KOPT-K1 (cell line): ENCODE results near the gene UCP2.

Source experiments
- H3K27ac ChIP-seq: fragments of 200-600 bp; sonication (generic); 2 replicates; pipeline ENCODE4 v1.5.1; 2016; ENCODE audit warnings: antibody characterized with exemption, mild to moderate bottlenecking, low read depth, low read length; ENCODE audit not compliant: poor library complexity, severe bottlenecking
- H3K36me3 ChIP-seq: fragments of 200-600 bp; sonication (generic); 2 replicates; pipeline ENCODE4 v1.5.1; 2017; ENCODE audit warnings: antibody characterized with exemption, mild to moderate bottlenecking, low read length, moderate library complexity; ENCODE audit not compliant: insufficient read depth
- H3K9me3 ChIP-seq: fragments of 200-600 bp; sonication (generic); 2 replicates; pipeline ENCODE4 v1.5.1; 2017; ENCODE audit warnings: antibody characterized with exemption, low read length, mild to moderate bottlenecking; ENCODE audit not compliant: insufficient read depth, poor library complexity, severe bottlenecking

The UCP2 gene

DNA sequence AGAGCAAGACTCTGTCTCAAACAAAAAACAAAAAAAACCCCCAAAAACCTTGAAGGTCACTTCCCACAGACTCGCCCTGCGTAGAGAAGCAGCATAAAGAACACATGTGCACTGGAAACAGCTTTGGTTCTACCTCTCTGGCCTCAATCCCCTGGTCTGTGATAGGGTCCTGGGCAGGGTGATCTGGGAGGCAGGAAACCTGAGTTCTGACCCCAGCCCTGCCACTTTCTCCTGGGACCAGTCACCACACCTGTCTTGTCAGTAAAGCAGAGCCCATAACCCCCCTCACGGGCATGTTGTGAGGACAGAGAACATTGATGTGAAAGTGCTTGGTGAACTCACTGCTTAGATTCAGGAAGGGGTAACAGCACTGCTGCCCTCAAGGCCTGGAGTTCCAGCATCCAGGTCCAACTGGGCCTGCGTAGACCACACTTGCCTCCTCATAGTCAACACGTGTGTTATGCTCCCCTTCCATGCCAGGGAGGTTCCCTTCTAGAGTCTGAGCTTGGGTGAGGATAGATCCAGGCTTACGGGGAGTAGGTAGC is 11.4 kb downstream of the UCP2 start:
- Histone ChIP-seq H3K9me3 (no peaks in the 10 kb centered on the region), H3K36me3 (peaks cover 38% of the 10 kb centered on the region), H3K27ac (peak overlapping the region; percentile 5)

DNA sequence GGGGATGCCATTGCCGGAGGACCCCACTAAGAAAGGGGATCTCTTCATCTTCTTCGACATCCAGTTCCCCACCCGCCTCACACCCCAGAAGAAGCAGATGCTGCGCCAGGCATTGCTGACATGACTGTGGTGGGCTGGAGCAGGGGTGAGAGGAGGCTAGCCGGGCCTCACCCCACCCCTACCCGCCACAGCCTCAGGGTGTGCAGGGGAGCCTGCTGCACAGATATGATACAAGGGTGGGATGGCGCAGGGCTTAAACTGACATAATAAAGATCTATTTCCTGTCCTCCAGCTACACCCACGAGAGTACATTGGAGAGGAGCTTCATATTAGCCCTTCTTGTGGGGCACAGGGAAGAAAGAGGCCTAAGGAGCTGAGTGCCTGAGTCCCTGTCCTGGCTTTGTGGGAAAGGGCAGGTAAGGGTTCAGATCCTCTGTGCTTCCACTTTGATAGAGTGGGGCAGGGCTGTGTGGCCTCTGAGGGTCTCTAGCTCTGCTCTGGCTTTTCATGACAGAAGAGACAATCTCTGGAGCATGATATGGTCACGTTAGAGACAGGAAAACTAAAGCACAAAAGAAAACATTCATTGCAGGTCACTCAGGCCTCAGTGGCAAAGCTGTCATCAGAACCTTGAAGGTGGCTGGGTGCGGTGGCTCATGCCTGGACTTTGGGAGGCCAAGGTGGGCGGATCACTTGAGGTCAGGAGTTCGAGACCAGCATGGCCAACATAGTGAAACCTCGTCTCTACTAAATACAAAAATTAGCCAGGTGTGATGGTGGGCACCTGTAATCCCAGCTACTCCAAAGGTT is 12.4 kb downstream of the UCP2 start:
- H3K9me3 ChIP-seq, result no peaks in the 10 kb centered on the region
- peaks cover 27% of the 10 kb centered on the region for H3K36me3 ChIP-seq
- H3K27ac ChIP-seq, result peak overlapping the region; percentile 52

DNA sequence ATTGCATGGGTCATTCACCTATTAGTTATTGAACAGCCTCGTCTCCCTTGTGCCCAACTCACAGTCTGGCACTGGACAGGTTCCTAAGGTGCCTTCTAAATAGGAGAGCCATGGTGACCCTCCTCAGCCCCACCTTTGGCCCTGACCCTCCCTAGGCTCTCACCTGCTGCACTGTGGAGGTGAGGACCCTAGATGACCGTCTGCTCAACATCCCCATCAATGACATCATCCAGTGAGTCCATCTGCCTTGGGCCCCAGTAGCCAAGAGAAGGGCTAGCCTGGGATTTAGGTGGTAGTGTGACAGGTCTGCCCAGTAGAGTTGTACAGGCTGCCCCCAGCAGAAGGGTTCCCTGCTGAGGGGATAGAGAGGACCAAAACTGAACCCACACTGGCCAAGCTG is 13.6 kb downstream of the UCP2 start:
- H3K9me3 ChIP-seq, result no peaks in the 10 kb centered on the region
- peaks cover 16% of the 10 kb centered on the region for H3K36me3 ChIP-seq
- H3K27ac ChIP-seq, result peak overlapping the region; percentile 52

DNA sequence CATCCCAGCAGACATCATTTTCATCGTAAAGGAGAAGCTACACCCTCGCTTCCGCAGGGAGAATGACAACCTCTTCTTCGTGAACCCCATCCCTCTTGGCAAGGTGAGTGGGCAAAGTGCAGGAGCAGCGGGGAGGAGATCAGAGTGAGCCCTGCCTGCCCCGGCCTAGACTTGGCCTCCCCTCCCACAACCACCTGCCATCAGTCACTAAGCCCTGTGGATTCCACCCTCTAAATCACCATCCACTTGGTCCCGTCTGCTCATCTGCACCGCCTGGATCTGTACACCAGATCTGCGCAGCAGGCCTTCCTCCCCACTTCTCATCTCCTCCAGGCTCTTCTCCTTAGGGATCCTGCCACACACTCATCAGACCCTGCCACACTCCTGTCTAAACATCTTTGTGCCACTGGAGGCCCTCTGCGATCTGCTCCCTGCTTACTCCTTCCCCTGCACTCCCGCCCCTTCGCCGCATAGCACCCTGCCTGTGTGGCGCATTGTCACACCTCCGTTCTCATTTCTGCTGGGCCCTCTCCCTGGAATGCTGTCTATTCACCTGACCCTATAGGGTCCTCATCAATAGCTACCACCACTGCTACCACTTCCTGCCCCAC is 14.2 kb downstream of the UCP2 start:
- H3K9me3 ChIP-seq, result no peaks in the 10 kb centered on the region
- H3K27ac ChIP-seq, result no peak overlapping the region

DNA sequence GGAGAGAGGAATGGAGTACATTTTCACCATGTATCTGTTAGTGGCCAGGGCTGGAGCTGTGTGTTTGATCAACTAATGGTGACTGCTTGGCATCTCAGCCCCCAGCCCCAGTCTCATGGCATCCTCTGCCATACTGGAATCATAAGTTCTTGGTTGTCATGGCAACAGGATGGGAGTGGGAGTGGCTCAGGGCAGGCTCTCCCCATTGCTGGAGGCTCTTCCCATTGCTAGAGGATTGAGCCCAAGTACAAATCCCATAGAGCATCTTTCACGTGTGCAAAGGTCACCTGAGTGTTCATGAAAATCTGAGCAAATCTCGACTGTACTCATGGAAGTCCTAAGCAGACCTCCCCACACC is 16.9 kb downstream of the UCP2 start:
- no peaks in the 10 kb centered on the region for H3K36me3 ChIP-seq
- H3K9me3 ChIP-seq, result no peaks in the 10 kb centered on the region
- no peak overlapping the region for H3K27ac ChIP-seq

More for the DNA sequence above, 14.2 kb downstream of the UCP2 start:
- H3K36me3 ChIP-seq, result peaks cover 14% of the 10 kb centered on the region

DNA sequence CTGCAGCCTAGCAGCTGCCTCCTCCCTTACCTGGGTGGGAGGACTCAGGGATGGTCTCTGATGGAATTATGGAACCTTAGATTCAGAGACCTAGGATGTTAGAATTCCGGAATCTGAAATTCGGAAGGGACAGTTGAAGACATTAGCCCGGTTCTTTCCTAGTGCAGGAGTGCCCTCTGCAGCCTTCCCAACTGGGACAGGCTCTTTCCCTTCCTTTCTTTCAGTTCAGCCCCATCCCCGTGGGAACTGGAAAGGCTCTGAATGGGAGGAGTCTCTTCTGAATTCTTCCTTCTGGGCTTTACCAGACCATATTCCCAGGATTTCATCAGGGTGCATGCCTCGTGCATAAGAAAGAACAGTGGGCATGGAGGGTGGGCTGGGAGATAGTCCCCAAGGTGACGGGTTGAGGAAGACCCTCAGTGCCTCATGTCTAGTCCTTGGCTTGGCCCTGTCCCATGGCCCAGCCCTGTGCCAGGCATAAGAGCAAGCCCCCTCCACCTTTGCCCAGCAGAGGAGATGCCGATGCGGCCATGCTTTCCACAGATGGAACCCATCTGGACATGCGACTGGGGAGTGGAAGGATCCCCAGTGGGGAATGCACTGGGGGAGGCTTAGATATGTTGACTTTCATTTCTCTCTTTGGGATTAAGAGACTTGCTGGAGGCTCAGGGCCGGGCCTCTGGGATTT is 17.4 kb downstream of the UCP2 start:
- H3K36me3 ChIP-seq, result no peaks in the 10 kb centered on the region
- no peak overlapping the region for H3K27ac ChIP-seq
- H3K9me3 ChIP-seq, result no peaks in the 10 kb centered on the region

DNA sequence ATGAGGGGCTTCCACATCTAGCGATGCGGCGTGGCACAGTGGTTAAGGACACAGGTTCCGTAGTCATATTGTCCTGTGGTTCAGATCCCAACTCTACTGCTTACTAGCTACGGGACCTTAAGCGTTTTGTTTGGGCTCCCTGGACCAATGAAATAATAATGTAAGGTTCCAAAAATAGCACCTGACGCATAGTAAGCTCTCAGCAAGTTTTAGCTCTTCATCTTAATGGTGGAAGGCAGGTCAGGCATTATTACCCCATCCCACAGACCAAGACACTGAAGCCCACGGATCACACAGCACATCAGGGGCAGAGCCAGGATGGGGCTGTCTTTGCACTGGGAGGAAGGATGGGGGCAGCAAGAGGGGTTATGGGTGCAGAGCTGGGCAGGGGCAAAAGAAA is 18.8 kb downstream of the UCP2 start:
- no peaks in the 10 kb centered on the region for H3K36me3 ChIP-seq

DNA sequence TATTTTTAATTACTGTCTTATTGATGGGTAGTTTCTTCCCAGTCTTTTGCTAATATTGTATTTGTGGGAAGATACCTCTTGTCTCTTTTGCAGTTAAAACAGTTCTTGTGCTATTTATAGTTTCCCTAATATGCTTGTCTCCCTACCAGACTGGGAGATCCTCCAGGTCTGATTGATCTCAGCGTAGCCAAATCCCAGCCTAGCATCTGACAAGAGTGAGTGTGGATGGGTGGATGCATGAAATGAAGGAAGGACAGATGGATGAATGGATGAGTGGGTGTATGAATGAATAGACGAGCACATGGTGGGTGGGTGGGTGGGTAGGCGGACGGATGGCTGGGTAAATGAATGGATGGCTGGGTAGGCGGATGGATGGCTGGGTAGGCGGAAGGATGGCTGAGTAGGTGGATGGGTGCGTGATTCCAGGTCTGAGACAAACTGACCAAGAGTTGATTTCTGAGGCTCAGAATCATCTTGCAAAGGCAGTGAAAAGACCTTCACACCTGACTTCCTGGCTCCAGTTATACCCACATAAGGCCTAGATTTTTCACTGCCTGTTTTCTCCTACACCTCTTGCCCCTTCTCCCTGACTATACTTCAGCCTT is 20.4 kb downstream of the UCP2 start:
- Histone ChIP-seq H3K36me3 (no peaks in the 10 kb centered on the region), H3K27ac (no peak overlapping the region), H3K9me3 (no peaks in the 10 kb centered on the region)

More for the DNA sequence above, 18.8 kb downstream of the UCP2 start:
- Histone ChIP-seq H3K9me3 (no peaks in the 10 kb centered on the region), H3K27ac (no peak overlapping the region)

DNA sequence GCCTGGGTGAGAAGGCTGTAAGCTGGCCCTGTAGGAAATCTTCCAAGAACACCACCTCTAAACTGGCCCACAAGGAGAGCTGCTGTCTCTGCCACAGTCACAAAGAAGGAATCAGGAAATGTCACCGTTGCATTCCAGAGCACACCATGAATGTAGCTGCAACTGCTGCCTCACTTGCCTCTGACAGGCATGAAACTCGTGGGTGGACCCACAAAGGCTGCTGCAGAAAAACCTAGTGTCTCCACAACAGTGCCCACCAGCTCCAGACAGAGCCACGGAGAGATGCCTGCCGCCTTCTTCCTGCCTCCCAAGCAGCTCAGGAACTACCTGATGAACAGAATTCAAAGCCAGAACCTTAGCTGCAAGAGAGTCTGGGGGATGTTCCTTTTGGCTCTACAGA is 21.3 kb downstream of the UCP2 start:
- no peaks in the 10 kb centered on the region for H3K9me3 ChIP-seq
- no peak overlapping the region for H3K27ac ChIP-seq

DNA sequence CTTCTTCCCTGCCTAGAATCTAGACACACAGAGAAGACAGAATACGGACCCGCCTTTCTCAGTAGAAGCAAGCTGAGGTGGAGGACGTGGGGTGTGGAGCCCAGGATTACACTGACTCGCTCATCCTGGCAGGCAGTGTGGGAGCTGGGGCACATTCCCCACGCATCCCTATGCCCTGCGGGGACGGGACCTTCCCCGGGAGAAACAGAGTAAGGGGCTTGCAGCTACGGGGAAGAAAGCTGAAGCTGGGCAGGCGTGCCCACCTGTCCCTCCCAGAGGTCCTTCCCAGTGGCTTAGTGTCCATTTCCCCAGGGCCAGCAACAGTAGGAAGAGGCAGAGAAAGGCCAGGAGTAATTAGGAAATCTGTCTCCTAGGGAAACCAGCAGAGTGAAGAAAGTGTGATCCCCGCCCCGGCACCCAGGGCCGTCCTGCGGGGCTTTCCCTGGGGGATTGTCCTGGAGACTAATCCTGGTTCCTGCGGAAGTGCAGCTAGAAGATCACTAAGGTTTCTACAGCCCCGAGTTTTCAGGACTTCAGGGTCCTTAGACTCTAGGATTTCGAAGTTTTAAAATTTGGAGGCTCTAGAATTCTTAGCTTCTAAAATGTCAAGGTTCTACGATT is 24.0 kb downstream of the UCP2 start:
- Histone ChIP-seq H3K27ac (no peak overlapping the region), H3K9me3 (no peaks in the 10 kb centered on the region), H3K36me3 (no peaks in the 10 kb centered on the region)

More for the DNA sequence above, 21.3 kb downstream of the UCP2 start:
- H3K36me3 ChIP-seq, result no peaks in the 10 kb centered on the region

DNA sequence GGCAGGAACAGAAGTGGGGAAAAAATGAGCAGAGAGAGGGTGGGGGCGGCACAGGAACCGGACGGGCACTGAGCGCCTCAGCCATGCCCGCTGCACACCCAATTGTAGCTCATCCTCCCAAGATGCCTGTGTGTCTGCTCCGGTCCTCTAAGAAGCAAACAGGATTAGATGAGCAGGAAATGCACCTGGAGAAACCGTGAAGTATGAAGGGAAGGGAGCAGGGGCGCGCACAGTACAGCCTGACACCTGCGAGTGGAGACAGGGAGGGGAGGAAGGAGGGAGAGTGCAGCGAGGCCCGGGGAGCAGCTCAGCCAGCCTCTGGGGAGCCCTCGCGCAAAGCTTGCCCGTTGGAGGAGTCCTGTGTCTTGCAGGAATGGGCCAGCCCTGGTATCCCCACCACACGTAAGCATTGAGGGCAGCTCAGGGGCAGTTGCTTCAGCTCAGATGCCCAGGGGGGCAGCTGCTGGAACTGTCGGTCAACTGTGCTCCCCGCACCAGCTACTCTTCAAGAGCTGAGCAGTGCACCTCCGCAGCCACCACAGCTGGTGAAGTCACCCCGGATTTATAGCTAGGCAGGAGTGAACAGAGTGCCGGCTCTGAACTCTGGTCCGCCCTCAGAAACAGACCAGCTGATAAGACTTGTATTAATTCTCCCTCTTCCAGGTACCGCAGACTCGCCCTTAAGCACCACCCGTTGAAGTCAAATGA is 24.8 kb downstream of the UCP2 start:
- Histone ChIP-seq H3K36me3 (no peaks in the 10 kb centered on the region), H3K27ac (no peak overlapping the region)

DNA sequence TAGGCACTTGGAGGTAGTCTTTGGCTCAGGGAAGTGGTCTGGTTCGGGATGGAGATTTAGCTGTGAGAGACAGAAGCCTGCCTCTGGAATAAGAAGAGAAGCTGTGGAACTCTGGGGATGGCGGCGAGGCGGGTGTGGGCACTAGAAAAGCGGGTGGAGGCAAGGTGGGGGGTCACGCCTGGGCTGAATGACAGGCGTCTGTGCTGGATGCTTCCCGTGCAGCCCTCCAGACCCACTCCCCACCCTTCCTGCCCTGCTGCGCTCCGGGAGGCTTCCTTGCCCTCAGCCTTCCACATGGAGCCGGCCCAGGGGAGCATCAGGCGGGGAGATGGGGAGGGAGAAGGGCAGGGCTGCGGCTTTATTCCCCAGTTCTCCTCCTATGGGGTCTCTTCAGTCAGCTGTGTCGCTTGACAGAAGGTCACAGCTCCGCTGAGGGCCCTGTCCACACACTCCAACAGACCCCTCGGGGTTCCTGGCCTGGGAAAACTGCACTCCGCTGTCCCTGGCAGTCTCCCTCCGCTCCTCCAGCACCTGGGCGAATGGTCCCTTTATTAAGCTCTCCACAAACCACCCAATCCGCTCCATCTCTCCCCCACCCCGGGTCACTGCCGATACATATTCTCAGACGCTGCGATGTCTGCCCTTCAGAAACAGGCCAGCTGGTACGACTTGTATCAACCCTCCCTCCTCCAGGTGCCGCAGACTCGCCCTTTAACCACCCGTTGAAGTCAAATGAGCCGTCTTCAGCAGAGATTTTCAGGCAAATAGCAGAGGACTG is 25.6 kb downstream of the UCP2 start:
- H3K9me3 ChIP-seq, result no peaks in the 10 kb centered on the region
- no peaks in the 10 kb centered on the region for H3K36me3 ChIP-seq
- H3K27ac ChIP-seq, result no peak overlapping the region

More for the DNA sequence above, 24.8 kb downstream of the UCP2 start:
- no peaks in the 10 kb centered on the region for H3K9me3 ChIP-seq

DNA sequence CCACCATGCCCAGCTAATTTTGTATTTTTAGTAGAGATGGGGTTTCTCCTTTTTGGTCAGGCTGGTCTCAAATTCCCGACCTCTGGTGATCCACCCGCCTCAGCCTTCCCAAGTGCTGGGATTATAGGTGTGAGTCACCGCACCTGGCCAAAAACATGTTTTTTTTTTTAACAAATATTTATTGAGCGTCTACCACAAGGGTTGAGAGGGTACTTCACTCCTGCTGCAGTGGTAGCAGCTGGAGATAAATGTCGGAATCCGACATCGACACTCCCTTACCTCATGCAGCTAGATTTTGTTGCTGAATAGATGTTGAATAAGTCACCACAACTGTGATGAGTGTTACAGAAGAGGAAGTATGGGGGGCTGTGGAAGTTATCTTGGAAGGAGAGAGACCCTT is 30.8 kb downstream of the UCP2 start:
- H3K27ac ChIP-seq, result no peak overlapping the region
- H3K9me3 ChIP-seq, result no peaks in the 10 kb centered on the region
- no peaks in the 10 kb centered on the region for H3K36me3 ChIP-seq
